Endothelial cell of umbilical vein (primary cell): ENCODE measurements around the gene TTLL10. TPM values are rescaled to one million over a fixed set of nuclear protein-coding genes. Genes with fewer than 3 reads are reported as not detected.

Experiments used
- BruUV-seq: library from RNA; stranded (reverse); fragments of 400-500 nt; replicated peaks from 2 replicates; lab custom pipeline; 2021; lab: Mats Ljungman, UMichigan
- CTCF ChIA-PET: fragments of 300-600, 350-600 bp; sonication (Branson Sonifier 250); formaldehyde crosslinking; loops from one replicate; lab custom pipeline; 2021; ENCODE audit warnings: antibody characterized with exemption, inconsistent platforms; lab: Charles Lee
- POLR2A ChIA-PET: fragments of 300-600, 350-600 bp; sonication (Branson Sonifier 250); formaldehyde crosslinking; loops from one replicate; lab custom pipeline; 2021; ENCODE audit warnings: antibody characterized with exemption, inconsistent platforms; lab: Charles Lee
- DNase-seq: peaks from one replicate; pipeline ENCODE4 v3.0.0-alpha.2; 2011; ENCODE audit warnings: low read depth, low spot score
- FAIRE-seq: peaks from 2 replicates; lab custom pipeline; 2011; peaks lifted over from hg19 to GRCh38; lab: Jason Lieb, UNC
- H2AFZ ChIP-seq: 2 replicates; pipeline ENCODE4 v1.6.0; 2012; ENCODE audit warnings: low read depth, low read length, control low read depth, inconsistent platforms
- H3K27ac ChIP-seq: 2 replicates; pipeline ENCODE4 v1.5.1; 2011; ENCODE audit warnings: low read depth, mild to moderate bottlenecking, control low read depth, low read length, moderate library complexity; ENCODE audit not compliant: insufficient read depth
- H3K27me3 ChIP-seq, 2 experiments: 2 replicates each; pipeline versions ENCODE4 v1.6.0 to v1.6.1; 2011; ENCODE audit warnings: low read length in 2 of 2, mixed read lengths in 1 of 2; ENCODE audit not compliant: control insufficient read depth in 2 of 2, insufficient read depth in 2 of 2
- H3K36me3 ChIP-seq, 2 experiments: 2 replicates in 1 of 2; 3 replicates in 1 of 2; pipeline ENCODE4 v1.5.1; 2011; ENCODE audit warnings: low read length in 2 of 2, mild to moderate bottlenecking in 1 of 2, moderate library complexity in 1 of 2; ENCODE audit not compliant: control insufficient read depth in 2 of 2, insufficient read depth in 2 of 2; ENCODE audit errors: extremely low read depth in 1 of 2
- H3K4me1 ChIP-seq: 3 replicates; pipeline ENCODE4 v1.5.1; 2011; ENCODE audit warnings: mild to moderate bottlenecking, low read length; ENCODE audit not compliant: control insufficient read depth, insufficient read depth; ENCODE audit errors: extremely low read depth
- H3K4me2 ChIP-seq: 2 replicates; pipeline ENCODE4 v1.6.1; 2011; ENCODE audit warnings: low read length, control low read depth, mixed read lengths; ENCODE audit not compliant: insufficient read depth
- H3K4me3 ChIP-seq, 3 experiments: fragments of 200-600 bp in 1 of 3; sonication (generic), shearing (Covaris generic) in 1 of 3; replicated peaks in 1 of 3; 2 replicates each; pipeline ENCODE4 v1.5.1; 2011 to 2016; ENCODE audit warnings: control low read depth in 3 of 3, low read length in 3 of 3, mild to moderate bottlenecking in 2 of 3, inconsistent platforms in 1 of 3, low read depth in 1 of 3, moderate library complexity in 1 of 3; ENCODE audit not compliant: insufficient read depth in 1 of 3
- H3K79me2 ChIP-seq: 2 replicates; pipeline ENCODE4 v1.6.0; 2012; ENCODE audit warnings: low read length, inconsistent platforms; ENCODE audit not compliant: control insufficient read depth, insufficient read depth
- H3K9ac ChIP-seq: replicated peaks from 2 replicates; pipeline ENCODE3; 2011; ENCODE audit warnings: low read length, control low read depth; ENCODE audit not compliant: insufficient read depth; ENCODE audit errors: extremely low read depth
- H3K9me1 ChIP-seq: replicated peaks from 3 replicates; pipeline ENCODE4 v1.6.0; 2011; ENCODE audit warnings: mild to moderate bottlenecking, low read length; ENCODE audit not compliant: control insufficient read depth, insufficient read depth; ENCODE audit errors: extremely low read depth
- H3K9me3 ChIP-seq: replicated peaks from 2 replicates; pipeline ENCODE4 v1.5.1; 2012; ENCODE audit warnings: low read length, inconsistent platforms; ENCODE audit not compliant: control insufficient read depth, insufficient read depth
- H4K20me1 ChIP-seq: replicated peaks from 2 replicates; pipeline ENCODE3; 2011; ENCODE audit warnings: mild to moderate bottlenecking, low read length; ENCODE audit not compliant: control insufficient read depth, insufficient read depth; ENCODE audit errors: extremely low read depth
- EZH2 ChIP-seq: IDR thresholded peaks from 2 replicates; pipeline ENCODE4 v1.6.1; 2012; ENCODE audit warnings: borderline replicate concordance, low read depth, mild to moderate bottlenecking, moderate library complexity, low read length, inconsistent platforms; ENCODE audit not compliant: severe bottlenecking
- FOS ChIP-seq: IDR thresholded peaks from 2 replicates; pipeline ENCODE4 v1.6.1; 2011; ENCODE audit warnings: mild to moderate bottlenecking, low read length, moderate library complexity, borderline replicate concordance; ENCODE audit not compliant: insufficient read depth
- GATA2 ChIP-seq: IDR thresholded peaks from 2 replicates; pipeline ENCODE4 v1.7.0; 2011; ENCODE audit warnings: low read depth, mild to moderate bottlenecking, moderate library complexity, mixed read lengths, low read length; ENCODE audit not compliant: insufficient read length, insufficient read depth
- JUN ChIP-seq: IDR thresholded peaks from 2 replicates; pipeline ENCODE4 v1.6.1; 2011; ENCODE audit warnings: borderline replicate concordance, low read depth; ENCODE audit not compliant: insufficient read length, insufficient read depth
- MYC ChIP-seq: IDR thresholded peaks from one replicate; pipeline ENCODE4 v1.6.1; 2011; ENCODE audit warnings: mild to moderate bottlenecking, low read depth, low read length
- POLR2A ChIP-seq: IDR thresholded peaks from 2 replicates; pipeline ENCODE4 v1.6.1; 2012; ENCODE audit warnings: low read depth, mild to moderate bottlenecking, control low read depth, low read length
- POLR2AphosphoS5 ChIP-seq: IDR thresholded peaks from 2 replicates; pipeline ENCODE4 v1.6.1; 2012; ENCODE audit warnings: low read depth, mild to moderate bottlenecking, control low read depth, low read length, moderate library complexity; ENCODE audit not compliant: insufficient read depth
- dilution Hi-C: fragments of 300-500 bp; cut with MboI; formaldehyde crosslinking; loops from one replicate; pipeline ENCODE4 v1.15.0; 2019; ENCODE audit warnings: low sequenced_read_pairs; ENCODE audit not compliant: extremely low pct_ligation_motif_present
- intact Hi-C: fragments of 100-400 bp; cut with micrococcal nuclease; formaldehyde crosslinking; loops from one replicate; pipeline ENCODE4 v1.10.0; 2022
- polyA plus RNA-seq, 4 experiments: library from polyadenylated mRNA; depleted of rRNA in 3 of 4; stranded (reverse) in 3 of 4; unstranded in 1 of 4; fragments of >200 nt; gene quantifications; 2 replicates each; pipeline versions ENCODE4 v1.2.1 to v1.2.3, GENCODE V29; 2011 to 2012; ENCODE audit warnings: missing spikeins in 1 of 4
- total RNA-seq: library from RNA; stranded (reverse); gene quantifications from 2 replicates; pipeline ENCODE4 v1.2.3, GENCODE V29; 2021
- TF ChIP-seq, protein P1 (sequence below): IDR thresholded peaks from 2 replicates; pipeline ENCODE4 v1.6.1; 2011; ENCODE audit not compliant: insufficient read depth, insufficient read length
- TF ChIP-seq, protein P2 (sequence below), 2 donors: IDR thresholded peaks; 1 replicate in 1 of 2; 2 replicates in 1 of 2; pipeline ENCODE4 v1.5.1; 2011; ENCODE audit warnings: low read length in 2 of 2, mild to moderate bottlenecking in 2 of 2, moderate library complexity in 2 of 2, control low read depth in 1 of 2, inconsistent platforms in 1 of 2, low read depth in 1 of 2; ENCODE audit not compliant: insufficient read depth in 1 of 2; ENCODE audit errors: extremely low read depth in 1 of 2

The TTLL10 gene
- total and polyA plus RNA-seq, 2 donors (not counting 3 experiments of a cell fraction or from before 2014, with no cell fraction given): not detected

DNA sequence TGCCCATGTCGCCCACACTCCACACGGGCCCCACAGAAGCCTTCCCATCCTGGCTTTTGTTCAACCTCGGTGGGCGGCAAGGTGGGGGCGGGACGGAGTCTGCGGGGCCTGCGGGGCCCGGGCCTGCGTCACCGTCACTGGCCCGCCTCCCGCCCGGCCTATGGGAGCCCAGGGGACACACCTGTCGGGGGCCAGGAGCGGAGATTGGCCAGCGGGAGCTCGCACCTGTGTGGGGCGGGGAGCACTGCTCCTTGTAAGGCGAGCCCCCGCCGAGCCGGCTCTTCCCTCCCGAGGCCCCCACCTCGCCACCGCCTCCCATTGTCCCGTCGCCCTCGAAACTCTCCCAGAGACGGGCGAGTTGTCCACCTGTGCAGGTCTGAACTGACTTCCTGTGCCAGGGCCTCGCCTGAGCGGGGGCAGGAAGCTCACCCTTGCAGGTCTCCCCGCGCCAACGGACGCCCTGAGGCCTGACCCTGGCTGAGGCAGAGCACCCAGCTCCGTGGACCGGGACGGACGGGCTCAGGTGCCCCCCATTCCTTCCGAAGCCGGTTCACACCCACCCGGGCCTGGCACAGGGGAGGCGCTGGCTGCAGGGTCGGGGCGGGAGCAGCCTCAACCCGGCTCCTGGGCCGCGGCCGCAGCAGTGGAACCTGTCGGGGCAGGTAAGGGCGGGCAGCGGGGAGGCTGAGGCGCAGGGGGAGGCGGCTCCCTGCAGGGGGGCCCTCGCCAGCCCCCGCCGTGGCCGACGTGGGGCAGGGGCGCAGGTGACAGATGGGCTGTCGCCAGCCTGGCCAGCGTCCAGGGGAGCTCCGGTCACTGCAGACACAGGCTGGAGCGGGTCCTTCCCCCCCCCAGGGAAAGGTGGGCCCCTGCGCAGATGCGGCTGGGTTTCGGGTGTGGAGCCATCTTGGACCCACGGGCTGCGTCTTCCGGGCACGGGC, 10.8 kb upstream of the TTLL10 start:
- Histone ChIP-seq H4K20me1 (no peaks in the 10 kb centered on the region), H3K9me1 (no peaks in the 10 kb centered on the region), H3K9ac (no peak overlapping the region), H3K27ac (no peak overlapping the region), H3K4me1 (peaks cover 10% of the 10 kb centered on the region), H3K4me2 (no peak overlapping the region), H3K9me3 (no peaks in the 10 kb centered on the region), H3K36me3 (no peaks in the 10 kb centered on the region), H2AFZ (no peak overlapping the region), H3K27me3 (no peaks in the 10 kb centered on the region), H3K79me2 (no peaks in the 10 kb centered on the region), H3K4me3 (no peak overlapping the region)
- TF ChIP-seq EZH2: no peak
- no peak for TF ChIP-seq JUN
- no peak for TF ChIP-seq GATA2
- TF ChIP-seq POLR2AphosphoS5: no peak
- TF ChIP-seq, protein P1, sequence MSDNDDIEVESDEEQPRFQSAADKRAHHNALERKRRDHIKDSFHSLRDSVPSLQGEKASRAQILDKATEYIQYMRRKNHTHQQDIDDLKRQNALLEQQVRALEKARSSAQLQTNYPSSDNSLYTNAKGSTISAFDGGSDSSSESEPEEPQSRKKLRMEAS: no peak
- TF ChIP-seq MYC: no peak
- TF ChIP-seq POLR2A: no peak
- TF ChIP-seq, protein P2, sequence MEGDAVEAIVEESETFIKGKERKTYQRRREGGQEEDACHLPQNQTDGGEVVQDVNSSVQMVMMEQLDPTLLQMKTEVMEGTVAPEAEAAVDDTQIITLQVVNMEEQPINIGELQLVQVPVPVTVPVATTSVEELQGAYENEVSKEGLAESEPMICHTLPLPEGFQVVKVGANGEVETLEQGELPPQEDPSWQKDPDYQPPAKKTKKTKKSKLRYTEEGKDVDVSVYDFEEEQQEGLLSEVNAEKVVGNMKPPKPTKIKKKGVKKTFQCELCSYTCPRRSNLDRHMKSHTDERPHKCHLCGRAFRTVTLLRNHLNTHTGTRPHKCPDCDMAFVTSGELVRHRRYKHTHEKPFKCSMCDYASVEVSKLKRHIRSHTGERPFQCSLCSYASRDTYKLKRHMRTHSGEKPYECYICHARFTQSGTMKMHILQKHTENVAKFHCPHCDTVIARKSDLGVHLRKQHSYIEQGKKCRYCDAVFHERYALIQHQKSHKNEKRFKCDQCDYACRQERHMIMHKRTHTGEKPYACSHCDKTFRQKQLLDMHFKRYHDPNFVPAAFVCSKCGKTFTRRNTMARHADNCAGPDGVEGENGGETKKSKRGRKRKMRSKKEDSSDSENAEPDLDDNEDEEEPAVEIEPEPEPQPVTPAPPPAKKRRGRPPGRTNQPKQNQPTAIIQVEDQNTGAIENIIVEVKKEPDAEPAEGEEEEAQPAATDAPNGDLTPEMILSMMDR (IDR thresholded peaks at IDR 0.05; ENCODE audit: extremely low read depth in 1 of 2, insufficient read depth in 1 of 2, low read depth in 1 of 2, low read length in 2 of 2): no peak
- TF ChIP-seq FOS: no peak
- ChIA-PET POLR2A (no interaction called here), CTCF (no interaction called here)
- FAIRE-seq (no peak), DNase-seq (no peak)
- intact Hi-C loops (no loop called here), dilution Hi-C loops (no loop called here)
- no TSS peak for BruUV-seq
